HG03039 (cell line): ENCODE measurements around the gene SLC5A6.
A peak's percentile ranks its signal among the peaks of the same experiment; 100 is the strongest.

ENCODE experiments used
- ATAC-seq: cut with Tn5 transposase; IDR thresholded peaks from one replicate; pipeline ENCODE4 v1.9.1; 2021; ENCODE audit warnings: mild to moderate bottlenecking, moderate library complexity; ENCODE audit not compliant: unreplicated experiment

The SLC5A6 gene

DNA sequence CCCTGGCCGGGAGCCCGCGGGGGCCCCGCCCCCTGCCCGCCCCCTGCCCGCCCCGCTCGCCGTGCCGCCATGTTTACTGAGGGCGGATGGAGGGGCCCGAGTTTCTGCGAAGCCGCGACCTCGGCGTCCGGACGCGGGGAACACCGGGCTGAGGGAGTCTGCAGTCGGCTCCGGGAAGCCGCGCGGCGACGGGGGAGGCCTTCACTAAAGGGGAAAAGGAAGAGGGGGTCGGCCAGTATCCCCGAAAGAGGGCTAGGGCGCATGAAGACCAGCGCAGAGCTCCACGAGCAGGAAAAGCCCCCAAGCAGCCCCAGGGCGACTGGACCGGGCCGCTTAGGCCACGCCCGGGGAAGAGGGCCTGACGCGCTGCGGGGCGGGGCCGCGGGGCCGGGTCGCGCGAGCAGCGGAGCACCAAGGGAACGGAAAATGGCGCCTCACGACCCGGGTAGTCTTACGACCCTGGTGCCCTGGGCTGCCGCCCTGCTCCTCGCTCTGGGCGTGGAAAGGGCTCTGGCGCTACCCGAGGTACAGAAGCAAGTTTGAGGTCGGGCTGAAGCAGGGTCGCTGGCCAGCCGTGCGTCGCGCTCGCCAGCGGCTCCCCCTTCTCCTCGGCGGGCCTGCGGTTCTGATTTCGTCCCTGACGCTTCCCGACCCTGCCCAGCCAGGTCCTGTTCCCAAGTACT, at the start of gene SLC5A6, which contains the start of gene ATRAID:
Gene SLC5A6, minus strand, starts transcription at position 326 of the 683 bp plus-strand sequence. CDS start 4,618 bp downstream, outside the sequence.
Gene ATRAID, plus strand, starts transcription at position 99 of the 683 bp plus-strand sequence. Its CDS starts 328 bp downstream, at position 427.
- ATAC-seq = peak; percentile 84

DNA sequence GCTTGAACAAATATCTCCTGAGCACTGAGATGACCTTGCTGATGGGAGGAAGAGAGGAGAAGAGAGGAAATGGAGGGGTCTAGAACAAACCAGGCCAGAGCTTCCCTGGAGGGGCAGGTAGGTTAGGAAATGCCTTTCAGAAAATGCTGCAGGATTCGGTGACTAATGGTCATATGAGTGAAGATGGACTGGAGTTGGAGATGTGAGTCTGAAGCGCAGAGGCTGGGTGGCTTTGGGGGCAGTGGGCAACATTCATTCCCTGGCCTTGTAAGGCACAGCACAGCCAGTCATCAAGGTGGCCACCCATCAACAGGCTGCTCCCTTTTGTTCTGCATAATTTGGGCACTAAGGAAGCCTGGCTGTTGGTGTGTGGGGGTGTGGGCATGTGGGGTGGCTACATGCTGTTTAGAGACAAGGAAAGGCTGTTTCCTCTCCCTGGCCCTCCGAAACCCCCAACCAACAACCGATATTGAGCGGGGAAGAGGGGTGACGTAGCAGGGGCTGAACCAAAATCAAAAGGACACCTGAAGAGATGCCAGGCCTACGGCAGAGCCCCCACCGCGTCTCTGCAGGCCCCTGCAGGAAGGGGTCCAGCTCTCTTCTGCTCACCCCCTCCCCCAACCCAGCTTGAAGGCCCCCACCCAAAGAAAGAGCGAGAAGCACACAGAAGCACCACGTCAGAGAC, 49.3 kb upstream of the SLC5A6 start:
- ATAC-seq = no peak

DNA sequence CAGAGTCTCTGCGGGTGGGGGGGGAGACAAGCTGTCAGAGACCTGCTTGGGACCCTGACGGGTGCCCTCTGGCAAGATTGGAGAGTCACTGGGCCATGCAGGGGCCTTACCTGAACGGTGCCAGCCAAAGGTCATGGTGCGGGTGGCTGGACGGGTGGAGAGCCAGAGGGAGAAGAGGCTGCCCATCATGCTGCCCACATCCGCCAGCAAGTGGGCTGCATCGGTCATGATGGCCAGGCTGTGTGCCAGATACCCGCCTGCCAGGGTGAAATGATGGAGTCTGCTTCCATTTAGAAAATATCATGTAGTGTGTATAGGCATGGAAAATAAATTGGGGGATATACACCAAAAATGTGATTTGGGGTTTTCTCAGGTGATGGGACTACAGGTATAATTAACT, 46.0 kb upstream of the SLC5A6 start:
- no peak for ATAC-seq

DNA sequence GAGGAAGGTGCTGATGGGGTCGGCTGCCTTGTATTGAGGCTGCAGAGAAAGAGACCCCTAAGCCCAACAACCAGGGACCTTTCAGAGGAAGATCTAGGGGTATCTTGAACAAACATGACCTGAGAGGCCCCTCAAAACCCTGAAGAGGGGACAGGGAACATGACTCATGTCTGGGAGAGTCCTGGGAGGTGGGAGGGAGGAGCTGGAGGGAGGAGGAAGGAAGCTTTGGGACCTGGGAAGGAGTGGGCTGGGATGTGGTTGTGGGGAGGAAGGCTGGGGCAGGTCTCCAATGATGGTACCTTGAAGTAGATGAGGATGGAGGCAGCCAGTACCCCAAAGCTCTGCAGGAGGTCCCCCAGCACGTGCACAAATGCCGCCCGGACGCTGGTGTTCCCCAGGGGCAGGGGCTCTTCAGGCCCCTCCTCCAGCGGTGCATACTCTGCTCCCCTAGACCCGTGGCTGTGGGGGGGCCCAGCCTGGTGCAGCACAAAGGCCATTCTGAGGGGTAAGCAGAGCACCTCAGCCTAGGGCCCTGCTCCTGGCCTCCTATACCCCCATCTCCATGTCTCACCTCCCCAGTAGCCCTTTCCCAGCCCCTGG, 44.9 kb upstream of the SLC5A6 start:
- ATAC-seq = no peak

DNA sequence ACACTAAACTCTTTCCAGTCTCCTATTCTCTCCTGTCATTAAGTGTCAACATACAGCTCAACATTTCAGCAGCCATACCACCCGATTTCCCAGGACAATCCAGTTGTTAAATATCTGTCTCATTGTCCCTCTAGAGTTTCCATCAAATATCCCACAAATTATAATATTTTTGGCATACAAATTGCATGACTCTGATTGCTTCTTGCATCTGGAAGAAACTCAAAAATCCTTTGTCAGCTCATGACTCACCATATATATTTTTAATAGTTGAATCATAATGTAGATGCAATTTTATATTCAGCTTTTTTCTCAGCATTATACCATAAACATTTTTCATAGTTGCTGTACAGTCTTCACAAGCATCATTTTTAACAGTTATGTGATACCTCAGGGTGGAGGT, 43.6 kb upstream of the SLC5A6 start:
- ATAC-seq = no peak

DNA sequence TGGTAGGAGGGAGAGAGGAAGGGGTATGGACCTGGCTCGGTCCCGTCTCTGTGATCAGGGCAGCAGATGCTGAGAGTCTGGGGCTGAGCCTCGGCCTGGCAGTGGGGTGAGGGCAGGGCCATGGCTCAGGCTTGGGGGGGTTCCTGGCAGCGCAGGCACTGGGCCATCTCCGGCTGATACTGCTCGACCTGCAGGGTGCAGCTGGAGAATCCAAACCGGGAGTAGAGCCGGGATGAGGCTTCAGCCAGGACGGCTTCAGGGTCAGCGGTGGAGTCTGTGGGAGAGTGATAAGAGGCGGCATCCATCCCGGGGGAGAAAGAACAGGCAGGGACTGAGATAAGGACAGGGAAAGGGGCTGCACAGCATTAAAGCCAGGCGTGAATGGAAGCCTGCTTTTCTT, 43.1 kb upstream of the SLC5A6 start:
- no peak for ATAC-seq

DNA sequence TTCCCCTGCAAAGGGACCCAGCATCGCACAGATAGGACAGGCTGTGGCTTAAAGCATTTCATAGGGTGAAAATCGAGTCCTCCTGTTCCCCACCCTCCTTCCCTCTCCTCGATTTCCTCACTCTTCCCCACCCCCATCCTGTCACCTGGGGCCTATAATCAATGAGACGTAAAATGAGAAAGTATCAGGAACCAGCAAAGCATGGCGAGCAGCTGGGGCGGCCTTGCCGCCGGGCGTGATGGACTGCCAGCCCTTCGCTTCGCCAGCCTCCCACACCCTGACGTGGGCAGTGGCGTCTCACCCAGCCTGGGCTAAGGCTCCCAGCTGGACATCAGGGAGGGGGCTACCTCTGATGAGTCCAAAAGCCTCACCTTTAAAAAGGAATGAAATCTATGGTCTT, 39.7 kb upstream of the SLC5A6 start:
- ATAC-seq = no peak

DNA sequence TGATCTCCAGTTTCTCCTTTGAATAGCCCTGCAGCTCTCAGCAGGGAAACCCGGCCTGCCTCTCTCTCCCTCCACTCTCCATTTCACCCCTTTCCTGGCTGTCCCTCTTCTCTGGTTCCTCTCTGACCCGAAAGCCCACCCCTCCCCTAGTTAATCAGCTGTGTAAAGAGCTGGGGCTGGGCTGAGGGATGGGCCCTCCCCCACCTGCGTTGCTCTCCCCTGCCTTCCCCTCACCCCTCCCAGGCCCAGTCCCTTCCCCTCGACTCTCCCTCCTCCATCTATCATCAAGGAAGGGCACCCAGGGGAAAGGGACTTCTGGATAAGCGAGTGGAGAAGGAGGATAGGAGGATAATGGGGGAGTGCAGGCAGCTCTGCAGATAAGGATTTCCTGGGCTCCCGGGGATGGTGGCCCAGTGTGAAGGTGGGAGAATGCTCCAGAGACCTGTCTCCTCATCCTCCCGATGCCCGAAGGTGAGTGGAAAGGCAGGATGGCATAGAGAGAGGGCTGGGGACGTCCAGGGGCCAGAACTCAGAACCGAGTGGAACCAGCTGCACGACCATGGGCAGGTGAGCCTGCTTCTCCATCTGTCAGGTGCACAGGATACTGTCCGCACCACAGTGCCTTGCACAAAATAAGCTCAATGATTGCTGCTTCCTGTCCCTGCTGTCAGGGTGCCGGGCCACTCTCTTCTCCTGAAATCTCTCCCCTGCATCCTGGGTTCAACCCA, 38.7 kb upstream of the SLC5A6 start:
- no peak for ATAC-seq

DNA sequence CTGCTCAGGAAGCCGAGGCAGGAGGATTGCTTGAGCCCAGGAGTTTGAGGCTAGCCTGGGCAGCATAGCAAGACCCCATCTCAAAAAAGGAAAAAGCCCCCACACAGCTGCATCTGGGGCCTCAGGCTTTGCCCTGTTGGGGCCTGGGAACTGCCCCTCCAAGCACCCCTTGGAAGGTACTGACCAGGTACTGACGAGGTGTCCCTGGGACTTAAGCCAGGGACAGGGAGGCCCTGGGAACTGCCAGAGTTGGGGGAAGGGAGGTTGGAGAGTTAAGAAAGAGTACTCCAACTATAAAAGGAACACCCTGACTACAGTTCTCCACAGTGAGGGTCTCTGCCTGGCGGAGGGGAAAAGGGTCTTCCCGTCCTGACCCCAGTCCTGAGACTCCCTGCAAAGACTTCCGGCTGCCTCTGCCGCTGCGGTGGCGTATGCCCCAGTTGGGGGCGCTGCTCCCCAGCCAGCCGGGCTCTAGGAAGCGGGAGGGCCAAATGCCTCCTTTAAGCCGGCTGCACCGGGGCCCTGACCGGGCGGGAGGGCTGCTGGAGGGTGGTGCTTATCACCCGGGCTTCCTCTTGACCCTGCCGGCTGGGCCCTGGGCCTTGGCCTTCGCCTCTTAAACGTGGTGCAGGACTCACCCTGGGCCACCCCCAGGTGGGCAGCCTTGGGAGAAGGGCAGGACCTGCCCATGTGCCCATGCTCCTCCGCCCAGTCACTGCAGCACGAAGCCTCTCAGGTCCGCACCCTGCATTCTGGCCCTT, 38.0 kb upstream of the SLC5A6 start:
- no peak for ATAC-seq

DNA sequence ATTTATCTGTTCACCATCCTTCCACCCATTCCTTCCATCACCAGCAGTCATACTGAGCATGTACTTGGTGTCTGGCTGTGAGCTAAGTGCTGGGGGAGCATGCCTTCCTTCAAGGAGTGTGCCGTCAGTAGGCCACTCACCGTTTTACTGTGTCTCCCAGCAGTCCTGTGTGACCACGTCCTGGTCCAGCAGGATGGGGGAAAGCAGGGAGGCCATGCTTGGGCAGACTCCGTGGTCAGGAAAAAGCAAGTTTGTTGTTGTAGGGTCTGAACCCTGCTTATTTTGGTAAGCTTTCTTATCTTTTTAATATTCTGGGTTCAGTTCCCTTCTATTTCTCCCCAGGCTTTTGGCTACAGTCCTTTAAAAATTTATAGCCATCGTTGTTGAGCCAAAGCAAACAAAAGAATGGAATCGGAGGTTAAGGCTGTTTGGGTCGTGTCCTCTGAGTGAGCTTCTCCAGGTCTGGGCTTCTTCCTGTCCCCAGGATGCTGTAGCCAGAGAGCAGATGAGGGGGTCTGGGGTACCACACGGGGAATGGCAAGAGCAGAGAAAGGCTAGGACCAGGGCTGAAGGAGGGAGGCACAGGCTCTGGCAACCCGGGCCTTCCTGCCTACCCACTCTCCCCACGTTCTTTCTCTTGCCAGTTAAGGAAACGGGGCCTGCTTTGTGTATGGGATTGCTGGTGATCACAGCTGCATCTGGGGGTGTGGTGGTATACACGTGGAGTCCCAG, 37.3 kb upstream of the SLC5A6 start:
- ATAC-seq = no peak

DNA sequence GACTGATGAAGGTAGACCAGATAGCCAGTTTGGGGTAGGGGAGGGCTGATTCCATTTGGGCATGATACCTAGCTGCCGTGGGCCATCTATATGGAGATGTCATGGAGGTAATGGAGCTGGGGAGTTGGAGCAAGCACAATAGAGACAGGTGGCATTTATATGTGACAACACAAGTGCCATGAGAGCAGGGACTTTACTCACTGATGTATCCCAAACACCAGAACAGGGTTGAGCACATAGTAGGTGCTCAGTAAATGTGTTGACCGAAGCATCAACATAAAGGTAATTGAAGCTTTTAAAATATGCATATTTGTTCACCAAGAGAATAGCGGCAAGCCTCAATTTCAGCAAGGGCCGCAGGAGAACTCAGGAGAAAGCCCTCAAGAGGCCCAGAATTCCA, 35.8 kb upstream of the SLC5A6 start:
- ATAC-seq = no peak

DNA sequence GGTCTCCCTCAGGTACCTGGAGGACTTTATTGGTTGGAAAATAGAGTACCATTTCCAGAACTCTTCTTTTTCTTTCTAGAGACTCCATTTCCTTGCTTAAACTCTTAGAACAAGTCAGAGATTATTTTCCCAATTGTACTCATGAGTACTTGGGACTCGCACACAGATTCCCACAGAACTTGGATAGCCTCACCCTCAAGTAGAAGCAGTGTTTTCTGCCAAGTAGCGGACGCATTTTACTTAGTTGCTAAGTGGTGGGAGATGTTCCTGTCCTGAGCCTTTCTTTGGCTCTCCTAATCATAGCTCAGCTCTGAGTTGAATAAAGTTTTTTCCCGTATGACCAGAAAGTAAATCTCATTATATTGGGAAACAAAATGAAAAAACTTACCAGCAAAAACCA, 33.6 kb upstream of the SLC5A6 start:
- no peak for ATAC-seq

DNA sequence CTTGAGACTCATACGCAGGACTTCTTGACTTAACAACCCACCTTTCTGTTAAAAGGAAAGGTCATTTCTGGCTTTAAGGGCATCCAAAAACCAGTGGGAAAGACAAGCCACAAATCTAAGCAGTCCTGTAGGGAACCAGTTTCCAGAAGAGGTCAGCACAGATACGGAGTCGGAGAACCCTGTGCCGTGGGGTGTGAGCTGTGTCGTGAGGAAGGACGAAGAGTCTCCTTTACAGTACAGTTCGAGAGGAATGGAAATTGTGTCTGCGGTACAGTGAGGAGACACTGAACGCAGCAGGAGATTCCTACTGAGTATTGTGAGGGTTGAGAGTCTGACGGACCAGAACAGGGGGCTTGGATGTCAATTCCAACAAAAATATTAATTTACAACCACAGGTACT, 33.0 kb upstream of the SLC5A6 start:
- ATAC-seq = no peak

DNA sequence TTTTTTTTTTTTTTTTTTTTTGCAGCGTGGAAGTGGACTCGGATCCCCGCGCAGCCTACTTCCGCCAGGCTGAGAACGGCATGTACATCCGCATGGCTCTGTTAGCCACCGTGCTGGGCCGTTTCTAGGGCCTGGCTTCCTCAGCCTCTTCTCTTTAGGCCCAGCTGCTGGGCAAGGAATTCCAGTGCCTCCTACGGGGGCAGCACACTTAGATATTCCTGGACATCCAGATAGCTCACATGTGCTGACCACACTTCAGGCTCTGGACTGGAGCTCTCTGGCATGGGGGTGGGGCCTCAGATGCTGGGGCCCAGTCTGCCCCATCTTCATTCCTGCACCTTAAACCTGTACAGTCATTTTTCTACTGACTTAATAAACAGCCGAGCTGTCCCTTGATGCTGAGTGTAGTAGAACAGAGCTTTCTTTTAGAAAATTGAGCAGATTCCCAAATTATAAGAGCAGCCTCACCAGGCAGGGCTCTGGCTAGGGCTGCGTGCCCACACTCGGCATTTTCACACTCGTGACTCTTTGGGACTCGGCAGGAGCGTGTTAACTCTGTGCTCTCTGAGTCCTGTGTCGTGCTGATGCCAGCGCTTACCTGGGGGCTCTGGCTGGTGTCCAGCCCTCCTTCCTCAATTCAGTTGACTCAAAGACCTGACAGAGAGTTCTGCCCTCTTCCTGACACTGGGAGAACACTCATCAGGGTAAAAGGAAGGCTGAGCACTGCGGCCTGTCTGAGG, 31.5 kb upstream of the SLC5A6 start:
- no peak for ATAC-seq

DNA sequence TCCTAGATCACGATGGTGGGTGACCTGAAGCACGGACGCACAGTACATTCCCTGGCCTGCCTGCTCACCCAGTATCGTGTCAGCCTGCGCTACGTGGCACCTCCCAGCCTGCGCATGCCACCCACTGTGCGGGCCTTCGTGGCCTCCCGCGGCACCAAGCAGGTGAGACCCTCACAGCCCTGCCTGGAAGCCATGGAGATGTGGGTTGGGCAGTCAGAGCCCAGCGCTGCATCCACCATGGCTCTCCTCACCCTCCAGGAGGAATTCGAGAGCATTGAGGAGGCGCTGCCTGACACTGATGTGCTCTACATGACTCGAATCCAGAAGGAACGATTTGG, 30.5 kb upstream of the SLC5A6 start:
- ATAC-seq = no peak

DNA sequence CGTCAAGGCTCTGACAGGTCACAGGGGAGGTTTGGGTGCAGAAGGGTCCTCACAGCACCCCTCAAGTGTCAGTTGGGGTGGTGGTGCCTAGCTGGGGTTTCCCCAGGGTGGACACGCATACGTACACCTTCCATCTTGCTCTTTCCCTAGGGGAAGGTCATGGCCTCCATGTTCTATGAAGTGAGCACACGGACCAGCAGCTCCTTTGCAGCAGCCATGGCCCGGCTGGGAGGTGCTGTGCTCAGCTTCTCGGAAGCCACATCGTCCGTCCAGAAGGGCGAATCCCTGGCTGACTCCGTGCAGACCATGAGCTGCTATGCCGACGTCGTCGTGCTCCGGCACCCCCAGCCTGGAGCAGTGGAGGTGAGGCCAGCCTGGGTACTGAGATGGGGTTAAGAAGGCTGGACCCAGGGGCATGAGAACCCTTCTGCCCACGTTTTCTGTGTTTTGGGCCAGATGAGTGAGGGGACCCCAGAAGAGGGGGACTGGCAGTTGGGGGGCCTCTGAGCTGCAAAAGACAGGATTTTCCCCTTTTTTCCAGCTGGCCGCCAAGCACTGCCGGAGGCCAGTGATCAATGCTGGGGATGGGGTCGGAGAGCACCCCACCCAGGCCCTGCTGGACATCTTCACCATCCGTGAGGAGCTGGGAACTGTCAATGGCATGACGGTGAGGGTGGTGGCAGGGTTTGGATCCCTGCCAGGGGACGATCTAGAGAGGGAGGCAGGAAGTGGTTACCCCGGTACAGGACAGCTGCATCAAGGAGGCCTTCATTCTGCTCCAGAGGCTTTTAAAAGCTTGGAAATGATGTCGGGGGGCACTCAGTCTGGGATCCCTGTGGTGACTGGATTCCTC, 29.9 kb upstream of the SLC5A6 start:
- no peak for ATAC-seq

DNA sequence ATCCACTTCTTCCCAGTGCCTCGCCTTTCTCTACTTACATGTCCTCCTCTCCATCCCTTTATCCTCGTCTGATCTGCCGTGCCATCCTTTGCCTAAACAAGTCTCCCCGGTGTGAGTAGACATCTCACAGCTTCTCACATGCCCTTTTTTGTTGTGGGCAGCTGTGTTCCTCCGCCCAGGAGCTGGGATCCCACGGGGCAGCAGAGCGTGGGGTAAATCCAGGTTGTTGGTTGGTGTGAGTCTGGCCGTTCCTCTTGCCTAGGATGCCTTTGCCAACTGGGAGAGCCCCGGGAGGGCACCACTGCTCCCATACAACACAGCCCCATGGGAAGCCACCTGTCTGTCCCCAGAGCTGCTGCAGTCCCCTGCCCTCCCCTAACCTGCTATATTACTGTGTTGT, 28.3 kb upstream of the SLC5A6 start:
- no peak for ATAC-seq

DNA sequence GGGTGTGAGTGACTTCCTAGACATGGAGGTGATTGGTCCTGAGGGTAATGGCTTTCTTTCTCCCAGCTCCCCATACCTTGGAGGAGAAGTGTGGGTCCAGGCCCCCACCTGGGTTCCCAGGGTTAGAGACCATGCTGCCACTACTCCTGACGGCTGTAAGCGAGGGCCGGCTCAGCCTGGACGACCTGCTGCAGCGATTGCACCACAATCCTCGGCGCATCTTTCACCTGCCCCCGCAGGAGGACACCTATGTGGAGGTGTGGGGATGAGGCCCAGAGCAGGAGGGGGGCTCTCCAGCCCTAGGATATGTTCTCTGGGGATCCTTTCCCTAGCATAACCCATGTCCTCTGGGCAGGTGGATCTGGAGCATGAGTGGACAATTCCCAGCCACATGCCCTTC, 26.9 kb upstream of the SLC5A6 start:
- no peak for ATAC-seq
